Right lobe of liver (tissue), 6 donors: ENCODE data around the gene FAM234B. TPM values are rescaled to one million over a fixed set of nuclear protein-coding genes. Genes with fewer than 3 reads are reported as not detected.

ENCODE experiments used
- ATAC-seq, 4 donors: fragments of 200-7000 bp; cut with Tn5 transposase; one replicate each; pipeline ENCODE4 v1.9.1; 2020; ENCODE audit warnings: mild to moderate bottlenecking in 4 of 4, moderate library complexity in 4 of 4
- DNase-seq, 3 donors: peaks; one replicate each; pipeline ENCODE4 v3.0.0-alpha.2; 2020
- H3K27ac ChIP-seq, 3 donors: fragments of 200-600 bp; one replicate each; pipeline ENCODE4 v1.8.0; 2022
- H3K27me3 ChIP-seq, 2 donors: fragments of 200-600 bp; one replicate each; pipeline ENCODE4 v1.8.0; 2022
- H3K36me3 ChIP-seq, 4 donors: fragments of 200-600 bp; sonication (generic) in 1 of 4; one replicate each; pipeline versions ENCODE4 v1.5.1 to v1.8.0; 2017 to 2022; ENCODE audit warnings: control low read depth in 1 of 4
- H3K4me1 ChIP-seq, 4 donors: fragments of 200-600 bp; sonication (generic) in 1 of 4; one replicate each; pipeline versions ENCODE4 v1.5.1 to v1.8.0; 2017 to 2022; ENCODE audit warnings: control low read depth in 1 of 4
- H3K4me3 ChIP-seq, 3 donors: fragments of 200-600 bp; one replicate each; pipeline ENCODE4 v1.8.0; 2022
- H3K9me3 ChIP-seq, 4 donors: fragments of 200-600 bp; sonication (generic) in 1 of 4; one replicate each; pipeline versions ENCODE4 v1.5.1 to v1.8.0; 2017 to 2022; ENCODE audit warnings: control low read depth in 1 of 4
- POLR2A ChIP-seq: fragments of 450-650 bp; IDR thresholded peaks from one replicate; pipeline ENCODE4 v1.6.1; 2017; ENCODE audit warnings: antibody characterized with exemption, mild to moderate bottlenecking
- WGBS: methylation state at CpG from one replicate; pipeline ENCODE4 v1.1.6; 2018; ENCODE audit warnings: low coverage, low lambda C conversion rate; ENCODE audit not compliant: insufficient coverage; ENCODE audit errors: missing lambda C conversion rate; 5-methylcytosine and 5-hydroxymethylcytosine counted together
- intact Hi-C, 2 donors: fragments of 100-400 bp; cut with DNase I; formaldehyde crosslinking; loops; one replicate each; pipeline versions ENCODE4 v1.11.2 to v1.14.1; 2022
- total RNA-seq, 6 experiments: library from RNA; depleted of rRNA in 2 of 6; stranded (reverse); fragments of >200 nt in 2 of 6; fragmentation: NEBNext Ultra II Directional in 3 of 6; extraction: Animal tissue kit (Norgen Biotek cat#: 25700) in 3 of 6; gene quantifications; one replicate each; pipeline versions ENCODE4 v1.1.0 to v1.2.4, GENCODE V29; 2016 to 2023
- TF ChIP-seq, protein P1 (sequence below), 4 donors: fragments of 200-600 bp in 3 of 4; fragments of 450-650 bp in 1 of 4; IDR thresholded peaks; one replicate each; pipeline versions ENCODE4 v1.5.1 to v1.8.0; 2016 to 2022; ENCODE audit warnings: antibody characterized with exemption in 4 of 4, mild to moderate bottlenecking in 2 of 4
- donor health status: DM: no; HTN: yes; CAD: no.
- donor health status: DM: no; HTN: no; CAD: no.
- donor health status: DM: no; HTN: no; CAD: no.
- donor health status: DM: no; HTN: yes; CAD: no.
- donor health status: DM: no; HTN: yes; CAD: no.

Gene FAM234B
- total RNA-seq, 6 experiments from 2014 or later, result 2.9 to 4.8 (median 3.2) TPM

DNA sequence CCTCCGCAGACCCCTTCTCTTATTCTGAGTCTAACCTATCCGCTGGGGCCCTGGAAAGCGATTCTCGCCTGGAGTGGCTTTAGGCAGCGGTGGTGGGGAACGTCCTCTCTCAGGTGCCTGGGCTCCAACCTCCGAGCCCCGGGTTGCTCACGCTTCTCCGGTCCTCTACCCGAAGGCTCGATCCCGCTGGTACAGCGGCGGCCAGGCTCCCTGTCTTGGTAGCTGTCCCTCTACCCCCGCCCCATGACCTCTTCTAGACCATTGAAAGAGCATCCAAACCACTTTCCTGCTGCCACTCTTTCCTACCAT, 43.6 kb upstream of the FAM234B start:
- ATAC-seq (peak; percentile 26 to 53 (median 36)), DNase-seq (peak in 1 of 3 donors; percentile 66)
- intact Hi-C loops, result no loop called here
- no peaks in the 10 kb centered on the region for H3K27me3 ChIP-seq
- no peaks in the 10 kb centered on the region for H3K9me3 ChIP-seq
- H3K4me3 ChIP-seq, result peak overlapping the region; percentile 61 to 77 (median 70)
- H3K4me1 ChIP-seq, result peaks cover 0 to 59% (median 14%) of the 10 kb centered on the region in 4 donors
- TF ChIP-seq, protein P1, sequence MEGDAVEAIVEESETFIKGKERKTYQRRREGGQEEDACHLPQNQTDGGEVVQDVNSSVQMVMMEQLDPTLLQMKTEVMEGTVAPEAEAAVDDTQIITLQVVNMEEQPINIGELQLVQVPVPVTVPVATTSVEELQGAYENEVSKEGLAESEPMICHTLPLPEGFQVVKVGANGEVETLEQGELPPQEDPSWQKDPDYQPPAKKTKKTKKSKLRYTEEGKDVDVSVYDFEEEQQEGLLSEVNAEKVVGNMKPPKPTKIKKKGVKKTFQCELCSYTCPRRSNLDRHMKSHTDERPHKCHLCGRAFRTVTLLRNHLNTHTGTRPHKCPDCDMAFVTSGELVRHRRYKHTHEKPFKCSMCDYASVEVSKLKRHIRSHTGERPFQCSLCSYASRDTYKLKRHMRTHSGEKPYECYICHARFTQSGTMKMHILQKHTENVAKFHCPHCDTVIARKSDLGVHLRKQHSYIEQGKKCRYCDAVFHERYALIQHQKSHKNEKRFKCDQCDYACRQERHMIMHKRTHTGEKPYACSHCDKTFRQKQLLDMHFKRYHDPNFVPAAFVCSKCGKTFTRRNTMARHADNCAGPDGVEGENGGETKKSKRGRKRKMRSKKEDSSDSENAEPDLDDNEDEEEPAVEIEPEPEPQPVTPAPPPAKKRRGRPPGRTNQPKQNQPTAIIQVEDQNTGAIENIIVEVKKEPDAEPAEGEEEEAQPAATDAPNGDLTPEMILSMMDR (IDR thresholded peaks at IDR 0.05), result no peak
- no peak for TF ChIP-seq POLR2A
- WGBS, result 0% methylated on average over 2 of the region's 16 CpGs
- no peaks in the 10 kb centered on the region for H3K36me3 ChIP-seq
- H3K27ac ChIP-seq, result peak overlapping the region; percentile 88 to 92 (median 92)

GRCh38 chr12:13000925-13001774, 43.0 kb upstream of the FAM234B start:
- WGBS, result 0% methylated on average over 14 of the region's 82 CpGs
- H3K36me3 ChIP-seq, result no peaks in the 10 kb centered on the region
- no peaks in the 10 kb centered on the region for H3K27me3 ChIP-seq
- no peaks in the 10 kb centered on the region for H3K9me3 ChIP-seq
- H3K4me1 ChIP-seq, result peaks cover 0 to 59% (median 14%) of the 10 kb centered on the region in 4 donors
- peak; percentile 26 to 33 (median 32) for ATAC-seq
- intact Hi-C loops, result no loop called here
- H3K27ac ChIP-seq, result peak overlapping the region; percentile 88 to 92 (median 92)
- peak overlapping the region; percentile 61 to 77 (median 70) for H3K4me3 ChIP-seq
- TF ChIP-seq, protein P1 (IDR thresholded peaks at IDR 0.05), result peak; percentile 13 to 50 (median 40)
- TF ChIP-seq POLR2A, result no peak
- DNase-seq, result peak; percentile 73 to 78 (median 77)

DNA sequence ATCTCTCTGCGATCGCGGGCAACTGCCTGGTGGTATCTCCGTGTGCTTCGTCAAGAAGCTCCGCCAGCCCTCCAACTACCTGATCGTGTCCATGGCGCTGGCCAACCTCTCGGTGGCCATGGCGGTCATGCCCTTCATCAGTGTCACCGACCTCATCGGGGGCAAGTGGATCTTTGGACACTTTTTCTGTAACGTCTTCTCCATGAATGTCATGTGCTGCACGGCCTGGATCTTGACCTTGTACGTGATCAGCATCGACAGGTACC, 42.5 kb upstream of the FAM234B start:
- intact Hi-C loops, result no loop called here
- no peaks in the 10 kb centered on the region for H3K9me3 ChIP-seq
- peaks cover 0 to 58% (median 14%) of the 10 kb centered on the region in 4 donors for H3K4me1 ChIP-seq
- ATAC-seq, result no peak
- peak overlapping the region; percentile 88 to 92 (median 92) for H3K27ac ChIP-seq
- TF ChIP-seq POLR2A, result no peak
- TF ChIP-seq, protein P1 (IDR thresholded peaks at IDR 0.05), result no peak
- WGBS, result 60% methylated on average over 1 of the region's 16 CpGs
- H3K4me3 ChIP-seq, result peak overlapping the region; percentile 61 to 77 (median 70)
- DNase-seq, result no peak
- no peaks in the 10 kb centered on the region for H3K36me3 ChIP-seq
- no peaks in the 10 kb centered on the region for H3K27me3 ChIP-seq

DNA sequence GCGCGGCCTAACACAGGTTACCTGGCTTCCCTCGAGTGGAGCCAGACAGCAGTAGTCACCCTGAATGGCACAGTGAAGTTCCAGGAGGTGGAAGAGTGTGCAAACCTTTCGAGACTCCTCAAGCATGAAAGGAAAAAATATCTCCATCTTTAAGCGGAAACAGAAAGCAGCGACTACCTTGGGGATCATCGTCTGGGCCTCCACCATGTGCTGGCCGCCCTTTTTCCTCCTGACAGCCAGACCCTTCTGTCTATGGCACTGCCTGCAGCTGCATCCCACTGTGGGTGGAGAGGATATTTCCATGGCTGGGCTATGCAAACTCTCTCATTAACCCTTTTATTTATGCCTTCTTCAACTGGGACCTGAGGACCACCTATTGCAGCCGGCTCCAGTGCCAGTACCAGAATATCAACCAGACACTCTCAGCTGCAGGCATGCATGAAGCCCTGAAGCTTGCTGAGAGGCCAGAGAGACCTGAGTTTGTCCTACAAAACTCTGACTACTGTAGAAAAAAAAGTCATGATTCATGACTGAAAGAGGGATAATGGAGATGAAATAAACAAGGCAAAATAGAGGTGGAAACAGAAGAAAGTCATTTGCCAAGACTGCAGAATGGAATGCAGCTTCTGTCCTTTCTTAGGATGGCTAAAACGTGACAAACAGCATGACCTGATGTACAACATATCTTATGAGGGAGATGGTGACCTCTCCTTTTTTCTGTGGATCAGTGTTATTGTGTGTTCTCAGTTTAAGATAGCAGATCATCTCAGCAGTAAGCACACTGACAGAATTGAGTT, 41.7 kb upstream of the FAM234B start:
- Histone ChIP-seq H3K36me3 (no peaks in the 10 kb centered on the region), H3K9me3 (no peaks in the 10 kb centered on the region), H3K4me1 (peaks cover 0 to 51% (median 14%) of the 10 kb centered on the region in 4 donors), H3K27me3 (no peaks in the 10 kb centered on the region), H3K4me3 (no peak overlapping the region), H3K27ac (no peak overlapping the region)
- intact Hi-C loops, result no loop called here
- no peak for TF ChIP-seq POLR2A
- TF ChIP-seq, protein P1 (IDR thresholded peaks at IDR 0.05), result no peak
- ATAC-seq, result no peak
- 91% methylated on average over 3 of the region's 10 CpGs for WGBS
- no peak for DNase-seq
